Transverse colon (tissue), 4 donors: ENCODE data around the gene MKLN1.

Source experiments
- POLR2AphosphoS5 ChIP-seq, 3 donors: sonication (generic); formaldehyde crosslinking; IDR thresholded peaks; one replicate each; pipeline ENCODE4 v1.6.1; 2016; ENCODE audit warnings: antibody characterized with exemption in 3 of 3
- TF ChIP-seq, protein P1 (sequence below), 5 experiments: fragments of 200-600 bp in 3 of 5; fragments of 450-650 bp in 2 of 5; sonication (generic) in 3 of 5; IDR thresholded peaks; 1 replicate in 2 of 5; 2 replicates in 3 of 5; pipeline ENCODE4 v1.5.1; 2016 to 2017; ENCODE audit warnings: antibody characterized with exemption in 5 of 5, inconsistent platforms in 3 of 5, mild to moderate bottlenecking in 2 of 5, moderate library complexity in 1 of 5

- TF ChIP-seq, protein P1, sequence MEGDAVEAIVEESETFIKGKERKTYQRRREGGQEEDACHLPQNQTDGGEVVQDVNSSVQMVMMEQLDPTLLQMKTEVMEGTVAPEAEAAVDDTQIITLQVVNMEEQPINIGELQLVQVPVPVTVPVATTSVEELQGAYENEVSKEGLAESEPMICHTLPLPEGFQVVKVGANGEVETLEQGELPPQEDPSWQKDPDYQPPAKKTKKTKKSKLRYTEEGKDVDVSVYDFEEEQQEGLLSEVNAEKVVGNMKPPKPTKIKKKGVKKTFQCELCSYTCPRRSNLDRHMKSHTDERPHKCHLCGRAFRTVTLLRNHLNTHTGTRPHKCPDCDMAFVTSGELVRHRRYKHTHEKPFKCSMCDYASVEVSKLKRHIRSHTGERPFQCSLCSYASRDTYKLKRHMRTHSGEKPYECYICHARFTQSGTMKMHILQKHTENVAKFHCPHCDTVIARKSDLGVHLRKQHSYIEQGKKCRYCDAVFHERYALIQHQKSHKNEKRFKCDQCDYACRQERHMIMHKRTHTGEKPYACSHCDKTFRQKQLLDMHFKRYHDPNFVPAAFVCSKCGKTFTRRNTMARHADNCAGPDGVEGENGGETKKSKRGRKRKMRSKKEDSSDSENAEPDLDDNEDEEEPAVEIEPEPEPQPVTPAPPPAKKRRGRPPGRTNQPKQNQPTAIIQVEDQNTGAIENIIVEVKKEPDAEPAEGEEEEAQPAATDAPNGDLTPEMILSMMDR (IDR thresholded peaks at IDR 0.05) = no peak
- TF ChIP-seq POLR2AphosphoS5 (IDR thresholded peaks at IDR 0.05) = no peak
Observed at GRCh38 chr7:131391145-131391544, 63.5 kb downstream of the MKLN1 start.
